Endothelial cell of umbilical vein (primary cell): ENCODE measurements around the gene C1orf174. TPM values are rescaled to one million over a fixed set of nuclear protein-coding genes. Genes with fewer than 3 reads are reported as not detected.

Experiments used
- BruUV-seq: library from RNA; stranded (reverse); fragments of 400-500 nt; replicated peaks from 2 replicates; lab custom pipeline; 2021; lab: Mats Ljungman, UMichigan
- CTCF ChIA-PET: fragments of 300-600, 350-600 bp; sonication (Branson Sonifier 250); formaldehyde crosslinking; loops from one replicate; lab custom pipeline; 2021; ENCODE audit warnings: antibody characterized with exemption, inconsistent platforms; lab: Charles Lee
- POLR2A ChIA-PET: fragments of 300-600, 350-600 bp; sonication (Branson Sonifier 250); formaldehyde crosslinking; loops from one replicate; lab custom pipeline; 2021; ENCODE audit warnings: antibody characterized with exemption, inconsistent platforms; lab: Charles Lee
- DNase-seq: peaks from one replicate; pipeline ENCODE4 v3.0.0-alpha.2; 2011; ENCODE audit warnings: low read depth, low spot score
- FAIRE-seq: peaks from 2 replicates; lab custom pipeline; 2011; peaks lifted over from hg19 to GRCh38; lab: Jason Lieb, UNC
- H2AFZ ChIP-seq: 2 replicates; pipeline ENCODE4 v1.6.0; 2012; ENCODE audit warnings: low read depth, low read length, control low read depth, inconsistent platforms
- H3K27ac ChIP-seq: 2 replicates; pipeline ENCODE4 v1.5.1; 2011; ENCODE audit warnings: low read depth, mild to moderate bottlenecking, control low read depth, low read length, moderate library complexity; ENCODE audit not compliant: insufficient read depth
- H3K27me3 ChIP-seq, 2 experiments: 2 replicates each; pipeline versions ENCODE4 v1.6.0 to v1.6.1; 2011; ENCODE audit warnings: low read length in 2 of 2, mixed read lengths in 1 of 2; ENCODE audit not compliant: control insufficient read depth in 2 of 2, insufficient read depth in 2 of 2
- H3K36me3 ChIP-seq, 2 experiments: 2 replicates in 1 of 2; 3 replicates in 1 of 2; pipeline ENCODE4 v1.5.1; 2011; ENCODE audit warnings: low read length in 2 of 2, mild to moderate bottlenecking in 1 of 2, moderate library complexity in 1 of 2; ENCODE audit not compliant: control insufficient read depth in 2 of 2, insufficient read depth in 2 of 2; ENCODE audit errors: extremely low read depth in 1 of 2
- H3K4me1 ChIP-seq: 3 replicates; pipeline ENCODE4 v1.5.1; 2011; ENCODE audit warnings: mild to moderate bottlenecking, low read length; ENCODE audit not compliant: control insufficient read depth, insufficient read depth; ENCODE audit errors: extremely low read depth
- H3K4me2 ChIP-seq: 2 replicates; pipeline ENCODE4 v1.6.1; 2011; ENCODE audit warnings: low read length, control low read depth, mixed read lengths; ENCODE audit not compliant: insufficient read depth
- H3K4me3 ChIP-seq, 3 experiments: fragments of 200-600 bp in 1 of 3; sonication (generic), shearing (Covaris generic) in 1 of 3; replicated peaks in 1 of 3; 2 replicates each; pipeline ENCODE4 v1.5.1; 2011 to 2016; ENCODE audit warnings: control low read depth in 3 of 3, low read length in 3 of 3, mild to moderate bottlenecking in 2 of 3, inconsistent platforms in 1 of 3, low read depth in 1 of 3, moderate library complexity in 1 of 3; ENCODE audit not compliant: insufficient read depth in 1 of 3
- H3K79me2 ChIP-seq: 2 replicates; pipeline ENCODE4 v1.6.0; 2012; ENCODE audit warnings: low read length, inconsistent platforms; ENCODE audit not compliant: control insufficient read depth, insufficient read depth
- H3K9ac ChIP-seq: replicated peaks from 2 replicates; pipeline ENCODE3; 2011; ENCODE audit warnings: low read length, control low read depth; ENCODE audit not compliant: insufficient read depth; ENCODE audit errors: extremely low read depth
- H3K9me1 ChIP-seq: replicated peaks from 3 replicates; pipeline ENCODE4 v1.6.0; 2011; ENCODE audit warnings: mild to moderate bottlenecking, low read length; ENCODE audit not compliant: control insufficient read depth, insufficient read depth; ENCODE audit errors: extremely low read depth
- H3K9me3 ChIP-seq: replicated peaks from 2 replicates; pipeline ENCODE4 v1.5.1; 2012; ENCODE audit warnings: low read length, inconsistent platforms; ENCODE audit not compliant: control insufficient read depth, insufficient read depth
- H4K20me1 ChIP-seq: replicated peaks from 2 replicates; pipeline ENCODE3; 2011; ENCODE audit warnings: mild to moderate bottlenecking, low read length; ENCODE audit not compliant: control insufficient read depth, insufficient read depth; ENCODE audit errors: extremely low read depth
- CTCF ChIP-seq, 2 donors: IDR thresholded peaks; 1 replicate in 1 of 2; 2 replicates in 1 of 2; pipeline ENCODE4 v1.5.1; 2011; ENCODE audit warnings: low read length in 2 of 2, mild to moderate bottlenecking in 2 of 2, moderate library complexity in 2 of 2, control low read depth in 1 of 2, inconsistent platforms in 1 of 2, low read depth in 1 of 2; ENCODE audit not compliant: insufficient read depth in 1 of 2; ENCODE audit errors: extremely low read depth in 1 of 2
- EZH2 ChIP-seq: IDR thresholded peaks from 2 replicates; pipeline ENCODE4 v1.6.1; 2012; ENCODE audit warnings: borderline replicate concordance, low read depth, mild to moderate bottlenecking, moderate library complexity, low read length, inconsistent platforms; ENCODE audit not compliant: severe bottlenecking
- FOS ChIP-seq: IDR thresholded peaks from 2 replicates; pipeline ENCODE4 v1.6.1; 2011; ENCODE audit warnings: mild to moderate bottlenecking, low read length, moderate library complexity, borderline replicate concordance; ENCODE audit not compliant: insufficient read depth
- GATA2 ChIP-seq: IDR thresholded peaks from 2 replicates; pipeline ENCODE4 v1.7.0; 2011; ENCODE audit warnings: low read depth, mild to moderate bottlenecking, moderate library complexity, mixed read lengths, low read length; ENCODE audit not compliant: insufficient read length, insufficient read depth
- JUN ChIP-seq: IDR thresholded peaks from 2 replicates; pipeline ENCODE4 v1.6.1; 2011; ENCODE audit warnings: borderline replicate concordance, low read depth; ENCODE audit not compliant: insufficient read length, insufficient read depth
- MAX ChIP-seq: IDR thresholded peaks from 2 replicates; pipeline ENCODE4 v1.6.1; 2011; ENCODE audit not compliant: insufficient read depth, insufficient read length
- MYC ChIP-seq: IDR thresholded peaks from one replicate; pipeline ENCODE4 v1.6.1; 2011; ENCODE audit warnings: mild to moderate bottlenecking, low read depth, low read length
- POLR2A ChIP-seq: IDR thresholded peaks from 2 replicates; pipeline ENCODE4 v1.6.1; 2012; ENCODE audit warnings: low read depth, mild to moderate bottlenecking, control low read depth, low read length
- POLR2AphosphoS5 ChIP-seq: IDR thresholded peaks from 2 replicates; pipeline ENCODE4 v1.6.1; 2012; ENCODE audit warnings: low read depth, mild to moderate bottlenecking, control low read depth, low read length, moderate library complexity; ENCODE audit not compliant: insufficient read depth
- dilution Hi-C: fragments of 300-500 bp; cut with MboI; formaldehyde crosslinking; loops from one replicate; pipeline ENCODE4 v1.15.0; 2019; ENCODE audit warnings: low sequenced_read_pairs; ENCODE audit not compliant: extremely low pct_ligation_motif_present
- intact Hi-C: fragments of 100-400 bp; cut with micrococcal nuclease; formaldehyde crosslinking; loops from one replicate; pipeline ENCODE4 v1.10.0; 2022
- polyA plus RNA-seq, 4 experiments: library from polyadenylated mRNA; depleted of rRNA in 3 of 4; stranded (reverse) in 3 of 4; unstranded in 1 of 4; fragments of >200 nt; gene quantifications; 2 replicates each; pipeline versions ENCODE4 v1.2.1 to v1.2.3, GENCODE V29; 2011 to 2012; ENCODE audit warnings: missing spikeins in 1 of 4
- total RNA-seq: library from RNA; stranded (reverse); gene quantifications from 2 replicates; pipeline ENCODE4 v1.2.3, GENCODE V29; 2021

C1orf174 gene
- total and polyA plus RNA-seq, 2 donors (not counting 3 experiments of a cell fraction or from before 2014, with no cell fraction given): 28.0 to 31.7 TPM

- no peak for TF ChIP-seq JUN
- no peak for TF ChIP-seq POLR2A
- TF ChIP-seq CTCF (IDR thresholded peaks at IDR 0.05; ENCODE audit: extremely low read depth in 1 of 2, insufficient read depth in 1 of 2, low read depth in 1 of 2, low read length in 2 of 2): no peak
- no peak for TF ChIP-seq MYC
- no peak for TF ChIP-seq EZH2
- no peak for TF ChIP-seq MAX
- TF ChIP-seq POLR2AphosphoS5: no peak
- TF ChIP-seq FOS: no peak
- no peak for TF ChIP-seq GATA2
- Histone ChIP-seq H3K36me3 (no peaks in the 10 kb centered on the region), H3K9ac (peak overlapping the region; percentile 86), H2AFZ (peak overlapping the region; percentile 99), H3K4me3 (peak overlapping the region; percentile 16 to 76 (median 72)), H3K9me3 (no peaks in the 10 kb centered on the region), H3K27ac (no peak overlapping the region), H3K4me2 (peak overlapping the region; percentile 66), H4K20me1 (no peaks in the 10 kb centered on the region), H3K9me1 (no peaks in the 10 kb centered on the region), H3K27me3 (no peaks in the 10 kb centered on the region), H3K79me2 (peaks cover 4% of the 10 kb centered on the region), H3K4me1 (peaks cover 9% of the 10 kb centered on the region)
- ChIA-PET CTCF (interaction anchor here (0.5 to 2.3 kb wide), 10 partner anchors 10 to 181 kb away, joined by 3 to 9 read pairs (median 3); partner anchors contain the start of genes C1orf174 and LRRC47), POLR2A (no interaction called here)
- peak; percentile 5 for DNase-seq
- intact Hi-C loops (loop anchor here (1.0 kb wide), 2 partner anchors 43 to 61 kb away; partner anchors contain the start of genes C1orf174 and LRRC47), dilution Hi-C loops (no loop called here)
- no TSS peak for BruUV-seq
- no peak for FAIRE-seq
Measured at GRCh38 chr1:3857791-3858129, 42.3 kb downstream of the C1orf174 start.
